GM12878 (cell line): ENCODE measurements around the gene DPM2. TPM values are rescaled to one million over a fixed set of nuclear protein-coding genes. Genes with fewer than 3 reads are reported as not detected.

Source experiments
- ASH2L ChIP-seq: fragments of 300-600, 200-600 bp; sonication (generic); IDR thresholded peaks from 2 replicates; pipeline ENCODE4 v1.6.1; 2017; ENCODE audit warnings: low read depth, mild to moderate bottlenecking, borderline replicate concordance
- ATF3 ChIP-seq: IDR thresholded peaks from 2 replicates; pipeline ENCODE4 v1.6.1; 2011; ENCODE audit warnings: low read depth, mild to moderate bottlenecking, low read length, moderate library complexity, borderline replicate concordance; ENCODE audit errors: extremely low read depth
- BACH1 ChIP-seq: fragments of 450-650 bp; IDR thresholded peaks from 2 replicates; pipeline ENCODE4 v1.6.1; 2017; ENCODE audit warnings: mild to moderate bottlenecking, borderline replicate concordance
- CHD4 ChIP-seq: fragments of 200-600 bp; sonication (generic); IDR thresholded peaks from 2 replicates; pipeline ENCODE4 v1.6.1; 2016; ENCODE audit warnings: mild to moderate bottlenecking
- CREB1 ChIP-seq: IDR thresholded peaks from 2 replicates; pipeline ENCODE4 v1.6.1; 2012; ENCODE audit warnings: low read depth, mild to moderate bottlenecking, inconsistent platforms
- E2F8 ChIP-seq: fragments of 450-650 bp; IDR thresholded peaks from 2 replicates; pipeline ENCODE4 v1.6.1; 2018; ENCODE audit warnings: mild to moderate bottlenecking, low read depth, moderate library complexity; ENCODE audit not compliant: partially characterized antibody
- EGR1 ChIP-seq, 2 experiments: IDR thresholded peaks; 1 replicate in 1 of 2; 2 replicates in 1 of 2; pipeline ENCODE4 v1.6.1; 2011 to 2012; ENCODE audit warnings: low read depth in 2 of 2, low read length in 2 of 2, borderline replicate concordance in 1 of 2, mild to moderate bottlenecking in 1 of 2, moderate library complexity in 1 of 2
- ESRRA ChIP-seq: IDR thresholded peaks from 2 replicates; pipeline ENCODE4 v1.6.1; 2012; ENCODE audit warnings: mild to moderate bottlenecking, low read length, improper control_type of control experiment
- EZH2 ChIP-seq: IDR thresholded peaks from 2 replicates; pipeline ENCODE4 v1.6.1; 2012; ENCODE audit warnings: low read depth, mild to moderate bottlenecking, control low read depth, inconsistent platforms, low read length, borderline replicate concordance; ENCODE audit not compliant: control insufficient read depth
- GABPA ChIP-seq: IDR thresholded peaks from 2 replicates; pipeline ENCODE4 v1.6.1; 2014; ENCODE audit warnings: antibody characterized with exemption, low read depth, mild to moderate bottlenecking, inconsistent platforms
- HSF1 ChIP-seq: fragments of 150-350 bp; IDR thresholded peaks from 2 replicates; pipeline ENCODE4 v1.6.1; 2014; ENCODE audit warnings: mild to moderate bottlenecking, low read depth, low read length
- LARP7 ChIP-seq: fragments of 450-650 bp; IDR thresholded peaks from 2 replicates; pipeline ENCODE4 v1.6.1; 2017; ENCODE audit warnings: mild to moderate bottlenecking
- MEF2B ChIP-seq: fragments of 450-650 bp; IDR thresholded peaks from 2 replicates; pipeline ENCODE4 v1.6.1; 2018; ENCODE audit warnings: mild to moderate bottlenecking, moderate library complexity; ENCODE audit not compliant: partially characterized antibody, poor library complexity, severe bottlenecking
- MTA3 ChIP-seq: IDR thresholded peaks from 2 replicates; pipeline ENCODE4 v1.6.1; 2012; ENCODE audit warnings: low read length, inconsistent platforms, borderline replicate concordance
- NKRF ChIP-seq: fragments of 450-650 bp; conservative IDR thresholded peaks from 2 replicates; pipeline ENCODE4 v1.6.1; 2017; ENCODE audit warnings: mild to moderate bottlenecking, moderate library complexity
- PAX5 ChIP-seq: IDR thresholded peaks from 2 replicates; pipeline ENCODE4 v1.6.1; 2011; ENCODE audit warnings: low read depth, low read length, borderline replicate concordance
- POU2F2 ChIP-seq: IDR thresholded peaks from 3 replicates; pipeline ENCODE4 v1.6.1; 2011; ENCODE audit warnings: low read depth, mild to moderate bottlenecking, low read length, borderline replicate concordance
- RAD21 ChIP-seq: IDR thresholded peaks from 2 replicates; pipeline ENCODE4 v1.6.1; 2011; ENCODE audit warnings: mild to moderate bottlenecking, low read depth, low read length, moderate library complexity; ENCODE audit not compliant: insufficient read depth
- RELA ChIP-seq: fragments of 450-650 bp; IDR thresholded peaks from 2 replicates; pipeline ENCODE4 v1.8.0; 2014; ENCODE audit warnings: borderline replicate concordance; ENCODE audit not compliant: partially characterized antibody
- SMARCA5 ChIP-seq: fragments of 450-650 bp; IDR thresholded peaks from 2 replicates; pipeline ENCODE4 v1.6.1; 2017; ENCODE audit warnings: mild to moderate bottlenecking
- SUPT20H ChIP-seq: IDR thresholded peaks from 2 replicates; pipeline ENCODE4 v1.6.1; 2011; ENCODE audit warnings: low read depth, mild to moderate bottlenecking, low read length, moderate library complexity, borderline replicate concordance; ENCODE audit not compliant: control insufficient read depth
- SUZ12 ChIP-seq: fragments of 200-600 bp; sonication (generic); IDR thresholded peaks from one replicate; pipeline ENCODE4 v1.6.1; 2018; ENCODE audit warnings: antibody characterized with exemption, mild to moderate bottlenecking; ENCODE audit not compliant: unreplicated experiment
- YY1 ChIP-seq: IDR thresholded peaks from 2 replicates; pipeline ENCODE4 v1.6.1; 2011; ENCODE audit warnings: low read depth, mild to moderate bottlenecking, low read length
- polyA plus RNA-seq, 11 experiments: library from polyadenylated mRNA; depleted of rRNA in 4 of 11; unstranded in 6 of 11; stranded (reverse) in 5 of 11; fragments of >200 nt; fragmentation: Nextera tagmentation in 4 of 11; fragmentation: Illumina TruSeq in 1 of 11; extraction: Ambion mirVana in 4 of 11; extraction: Trizol in 1 of 11; gene quantifications; 1 replicate in 1 of 11; 2 replicates in 10 of 11; pipeline versions ENCODE4 v1.2.1 to v1.2.3, GENCODE V29; 2011 to 2016; ENCODE audit warnings: inconsistent platforms in 2 of 11, missing spikeins in 2 of 11, low read depth in 1 of 11
- total RNA-seq, 4 experiments: library from RNA; depleted of rRNA in 3 of 4; stranded (reverse); fragments of >200 nt in 3 of 4; fragmentation: Illumina TruSeq in 1 of 4; extraction: Trizol in 1 of 4; gene quantifications; 2 replicates each; pipeline versions ENCODE4 v1.2.1 to v1.2.3, GENCODE V29; 2013 to 2021

DPM2 gene
- total and polyA plus RNA-seq, 10 of the 15 experiments (the other 5 are each of a cell fraction or from before 2014, with no cell fraction given): 22.7 to 77.9 (median 44.7) TPM

GRCh38 chr9:127937388-127938297 lies at the start of gene DPM2 (continued):
- peak in 1 of 2 experiments; percentile 16; a peak in 1 of 3 replicates for TF ChIP-seq EGR1 (IDR thresholded peaks at IDR 0.05; ENCODE audit: borderline replicate concordance in 1 of 2, low read depth in 2 of 2, low read length in 2 of 2)
- no peak for TF ChIP-seq HSF1
- peak; percentile 97 for TF ChIP-seq GABPA
- peak; percentile 95 for TF ChIP-seq E2F8
- TF ChIP-seq MEF2B: peak; percentile 87
- TF ChIP-seq ESRRA: no peak
- no peak for TF ChIP-seq SUPT20H
- no peak for TF ChIP-seq ATF3
- peak; percentile 92; the same call in 2 of the 3 replicates for TF ChIP-seq POU2F2
- TF ChIP-seq YY1: peak; percentile 53
- TF ChIP-seq CREB1: peak; percentile 87
- peak; percentile 73 for TF ChIP-seq NKRF
- no peak for TF ChIP-seq RELA
- peak; percentile 47 for TF ChIP-seq LARP7
- no peak for TF ChIP-seq ASH2L
- TF ChIP-seq SMARCA5: no peak; the same call in 1 of the 2 replicates
- peak; percentile 83 for TF ChIP-seq PAX5
- TF ChIP-seq SUZ12: no peak
- TF ChIP-seq MTA3: peak; percentile 5; the same call in 1 of the 2 replicates
- no peak for TF ChIP-seq CHD4
- TF ChIP-seq RAD21: no peak
- peak; percentile 25; the same call in 1 of the 2 replicates for TF ChIP-seq BACH1
- TF ChIP-seq EZH2: no peak
